DMS153 (cell line): ENCODE data around the gene BIN1.

Experiments
- DNase-seq: peaks from one replicate; lab custom pipeline; 2025; lab: John Stamatoyannopoulos, UW

BIN1 gene

GRCh38 chr2:127090281-127091120 is 16.5 kb downstream of the BIN1 start:
- DNase-seq: no peak

GRCh38 chr2:127089478-127090235 is 17.3 kb downstream of the BIN1 start:
- no peak for DNase-seq

GRCh38 chr2:127088706-127089105 is 18.2 kb downstream of the BIN1 start:
- no peak for DNase-seq

GRCh38 chr2:127087791-127088495 is 19.0 kb downstream of the BIN1 start:
- DNase-seq: no peak

- DNase-seq: no peak
These were observed 19.8 kb downstream of the BIN1 start for GRCh38 chr2:127086990-127087790.

GRCh38 chr2:127085317-127085681 is 21.7 kb downstream of the BIN1 start:
- no peak for DNase-seq

- no peak for DNase-seq
These were observed 22.2 kb downstream of the BIN1 start for GRCh38 chr2:127084611-127085316.

GRCh38 chr2:127083819-127084503 is 23.0 kb downstream of the BIN1 start:
- DNase-seq: no peak

- DNase-seq: no peak
These were observed 24.0 kb downstream of the BIN1 start for GRCh38 chr2:127082974-127083373.

GRCh38 chr2:127081826-127082633 is 24.9 kb downstream of the BIN1 start:
- no peak for DNase-seq

- no peak for DNase-seq
These were observed 25.8 kb downstream of the BIN1 start for GRCh38 chr2:127080938-127081755.

- DNase-seq: no peak
These were observed 26.6 kb downstream of the BIN1 start for GRCh38 chr2:127080226-127080937.

GRCh38 chr2:127079358-127079920 is 27.5 kb downstream of the BIN1 start:
- no peak for DNase-seq

- DNase-seq: no peak
These were observed 28.2 kb downstream of the BIN1 start for GRCh38 chr2:127078666-127079270.

GRCh38 chr2:127078028-127078427 is 28.9 kb downstream of the BIN1 start:
- no peak for DNase-seq

- DNase-seq: no peak
These were observed 30.0 kb downstream of the BIN1 start for GRCh38 chr2:127076924-127077323.

- DNase-seq: no peak
These were observed 30.7 kb downstream of the BIN1 start for GRCh38 chr2:127076290-127076689.
